GM12878 (cell line): ENCODE data around the gene FANCG. TPM values are rescaled to one million over a fixed set of nuclear protein-coding genes. Genes with fewer than 3 reads are reported as not detected.

Experiments
- ATAC-seq: fragments of 200-7000 bp; cut with Tn5 transposase; 3 replicates; pipeline ENCODE4 v1.9.1; 2020; ENCODE audit warnings: mild to moderate bottlenecking, moderate library complexity
- BruUV-seq: library from RNA; stranded (reverse); fragments of 400-500 nt; replicated peaks from 2 replicates; lab custom pipeline; 2021; lab: Mats Ljungman, UMichigan
- CTCF ChIA-PET: fragments of 300-600 bp; sonication (Branson Sonifier 250); formaldehyde crosslinking; extraction: SDS; loops from one replicate; lab custom pipeline; 2021; ENCODE audit warnings: inconsistent platforms; lab: Yijun Ruan, JAX
- POLR2A ChIA-PET: fragments of 350-600 bp; formaldehyde crosslinking; extraction: SDS; loops from one replicate; lab custom pipeline; 2021; ENCODE audit warnings: inconsistent platforms; lab: Charles Lee
- RAD21 ChIA-PET: fragments of 300-600 bp; sonication (Branson Sonifier 250); formaldehyde crosslinking; loops from one replicate; lab custom pipeline; 2023; ENCODE audit warnings: antibody characterized with exemption; ENCODE audit not compliant: unreplicated experiment; lab: Charles Lee
- SMC1A ChIA-PET: fragments of 300-600 bp; sonication (Branson Sonifier 250); formaldehyde crosslinking; loops from one replicate; lab custom pipeline; 2023; ENCODE audit not compliant: unreplicated experiment, uncharacterized antibody; lab: Charles Lee
- DNase-seq: peaks from one replicate; pipeline ENCODE4 v3.0.0-alpha.2; 2011; ENCODE audit warnings: low read depth, low spot score
- FAIRE-seq: peaks from 3 replicates; lab custom pipeline; 2011; peaks lifted over from hg19 to GRCh38; lab: Jason Lieb, UNC
- H2AFZ ChIP-seq: 2 replicates; pipeline ENCODE4 v1.6.0; 2011; ENCODE audit warnings: low read depth, low read length, control low read depth; ENCODE audit not compliant: control insufficient read depth
- H3K27ac ChIP-seq: 2 replicates; pipeline ENCODE4 v1.5.1; 2011; ENCODE audit warnings: control low read depth; ENCODE audit not compliant: control insufficient read depth, insufficient read depth
- H3K27me3 ChIP-seq, 2 experiments: replicated peaks in 1 of 2; 2 replicates each; pipeline versions ENCODE4 v1.6.0 to v1.6.1; 2011; ENCODE audit warnings: low read length in 1 of 2; ENCODE audit not compliant: control insufficient read depth in 2 of 2, insufficient read depth in 2 of 2
- H3K36me3 ChIP-seq, 2 experiments: 2 replicates each; pipeline ENCODE4 v1.5.1; 2011; ENCODE audit warnings: low read length in 1 of 2; ENCODE audit not compliant: control insufficient read depth in 2 of 2, insufficient read depth in 2 of 2
- H3K4me1 ChIP-seq: 2 replicates; pipeline ENCODE4 v1.6.1; 2011; ENCODE audit warnings: mild to moderate bottlenecking, low read length, moderate library complexity, mixed read lengths; ENCODE audit not compliant: control insufficient read depth, insufficient read depth
- H3K4me2 ChIP-seq: 2 replicates; pipeline ENCODE4 v1.6.0; 2011; ENCODE audit warnings: control low read depth; ENCODE audit not compliant: control insufficient read depth, insufficient read depth
- H3K4me3 ChIP-seq: fragments of 200-600 bp; sonication (generic); 2 replicates; pipeline ENCODE4 v1.5.1; 2016
- H3K79me2 ChIP-seq: 2 replicates; pipeline ENCODE4 v1.6.0; 2011; ENCODE audit warnings: low read length; ENCODE audit not compliant: control insufficient read depth, insufficient read depth
- H3K9ac ChIP-seq: 2 replicates; pipeline ENCODE4 v1.8.0; 2011; ENCODE audit warnings: low read length, control low read depth, mixed read lengths; ENCODE audit not compliant: control insufficient read depth, insufficient read depth
- H3K9me3 ChIP-seq: replicated peaks from 3 replicates; pipeline ENCODE4 v1.5.1; 2011; ENCODE audit warnings: mild to moderate bottlenecking, low read length; ENCODE audit not compliant: control insufficient read depth, insufficient read depth
- H4K20me1 ChIP-seq: 2 replicates; pipeline ENCODE4 v1.6.0; 2011; ENCODE audit not compliant: control insufficient read depth, insufficient read depth
- BACH1 ChIP-seq: fragments of 450-650 bp; IDR thresholded peaks from 2 replicates; pipeline ENCODE4 v1.6.1; 2017; ENCODE audit warnings: mild to moderate bottlenecking, borderline replicate concordance
- BMI1 ChIP-seq: fragments of 450-650 bp; IDR thresholded peaks from 2 replicates; pipeline ENCODE4 v1.6.1; 2016; ENCODE audit warnings: mild to moderate bottlenecking, moderate library complexity, borderline replicate concordance
- CEBPB ChIP-seq, 2 experiments: fragments of 150-350 bp in 1 of 2; IDR thresholded peaks; 2 replicates each; pipeline ENCODE4 v1.6.1; 2012 to 2014; ENCODE audit warnings: low read depth in 2 of 2, low read length in 2 of 2, borderline replicate concordance in 1 of 2, inconsistent platforms in 1 of 2
- CHD2 ChIP-seq: IDR thresholded peaks from 2 replicates; pipeline ENCODE4 v1.6.1; 2011; ENCODE audit warnings: low read depth, low read length, improper control_type of control experiment, borderline replicate concordance
- CREM ChIP-seq: IDR thresholded peaks from 2 replicates; pipeline ENCODE4 v1.6.1; 2014; ENCODE audit warnings: antibody characterized with exemption, low read depth
- ESRRA ChIP-seq: IDR thresholded peaks from 2 replicates; pipeline ENCODE4 v1.6.1; 2012; ENCODE audit warnings: mild to moderate bottlenecking, low read length, improper control_type of control experiment
- EZH2 ChIP-seq: IDR thresholded peaks from 2 replicates; pipeline ENCODE4 v1.6.1; 2012; ENCODE audit warnings: low read depth, mild to moderate bottlenecking, control low read depth, inconsistent platforms, low read length, borderline replicate concordance; ENCODE audit not compliant: control insufficient read depth
- HDAC2 ChIP-seq: fragments of 200-600 bp; sonication (generic); IDR thresholded peaks from 2 replicates; pipeline ENCODE4 v1.6.1; 2017
- MYC ChIP-seq: IDR thresholded peaks from 2 replicates; pipeline ENCODE4 v1.6.1; 2011; ENCODE audit warnings: mild to moderate bottlenecking, low read length, moderate library complexity, inconsistent platforms; ENCODE audit not compliant: insufficient read depth, insufficient replicate concordance, insufficient read length, severe bottlenecking
- NFXL1 ChIP-seq: fragments of 450-650 bp; IDR thresholded peaks from 2 replicates; pipeline ENCODE4 v1.6.1; 2017; ENCODE audit warnings: antibody characterized with exemption, mild to moderate bottlenecking, borderline replicate concordance
- POLR2A ChIP-seq: IDR thresholded peaks from 2 replicates; pipeline ENCODE4 v1.6.1; 2011; ENCODE audit warnings: low read depth, mild to moderate bottlenecking, low read length
- POU2F2 ChIP-seq: IDR thresholded peaks from 3 replicates; pipeline ENCODE4 v1.6.1; 2011; ENCODE audit warnings: low read depth, mild to moderate bottlenecking, low read length, borderline replicate concordance
- ZNF24 ChIP-seq: fragments of 450-650 bp; IDR thresholded peaks from 2 replicates; pipeline ENCODE4 v1.6.1; 2017; ENCODE audit warnings: antibody characterized with exemption, mild to moderate bottlenecking
- ZSCAN29 ChIP-seq: fragments of 450-650 bp; IDR thresholded peaks from 2 replicates; pipeline ENCODE4 v1.6.1; 2017; ENCODE audit warnings: mild to moderate bottlenecking, moderate library complexity
- WGBS: methylation state at CpG from one replicate; pipeline ENCODE4 v1.1.6; 2016; ENCODE audit warnings: low lambda C conversion rate; ENCODE audit not compliant: insufficient replicate concordance, insufficient coverage; ENCODE audit errors: missing lambda C conversion rate; 5-methylcytosine and 5-hydroxymethylcytosine counted together
- in situ Hi-C: fragments of 300-500 bp; cut with MboI; formaldehyde crosslinking; loops from 9 replicates; pipeline ENCODE4 v1.14.3; 2018; ENCODE audit warnings: mixed read lengths
- intact Hi-C: fragments of 100-400 bp; cut with micrococcal nuclease; formaldehyde crosslinking; loops from one replicate; pipeline ENCODE4 v1.14.2; 2022; ENCODE audit not compliant: unreplicated experiment
- polyA plus RNA-seq, 11 experiments: library from polyadenylated mRNA; depleted of rRNA in 4 of 11; unstranded in 6 of 11; stranded (reverse) in 5 of 11; fragments of >200 nt; fragmentation: Nextera tagmentation in 4 of 11; fragmentation: Illumina TruSeq in 1 of 11; extraction: Ambion mirVana in 4 of 11; extraction: Trizol in 1 of 11; gene quantifications; 1 replicate in 1 of 11; 2 replicates in 10 of 11; pipeline versions ENCODE4 v1.2.1 to v1.2.3, GENCODE V29; 2011 to 2016; ENCODE audit warnings: inconsistent platforms in 2 of 11, missing spikeins in 2 of 11, low read depth in 1 of 11
- total RNA-seq, 4 experiments: library from RNA; depleted of rRNA in 3 of 4; stranded (reverse); fragments of >200 nt in 3 of 4; fragmentation: Illumina TruSeq in 1 of 4; extraction: Trizol in 1 of 4; gene quantifications; 2 replicates each; pipeline versions ENCODE4 v1.2.1 to v1.2.3, GENCODE V29; 2013 to 2021
- TF ChIP-seq, protein P1 (sequence below): fragments of 450-650 bp; IDR thresholded peaks from 2 replicates; pipeline ENCODE4 v1.6.1; 2014; ENCODE audit warnings: mild to moderate bottlenecking
- TF ChIP-seq, protein P2 (sequence below): fragments of 450-650 bp; IDR thresholded peaks from 2 replicates; pipeline ENCODE4 v1.6.1; 2017; ENCODE audit warnings: mild to moderate bottlenecking, moderate library complexity
- TF ChIP-seq, protein P3 (sequence below): IDR thresholded peaks from 2 replicates; pipeline ENCODE4 v1.6.1; 2011; ENCODE audit warnings: borderline replicate concordance, low read depth, mild to moderate bottlenecking, moderate library complexity, mixed read lengths, low read length; ENCODE audit not compliant: insufficient read depth; ENCODE audit errors: extremely low read length

The FANCG gene
- total and polyA plus RNA-seq, 10 of the 15 experiments (the other 5 are each of a cell fraction or from before 2014, with no cell fraction given), result 16.4 to 78.7 (median 45.4) TPM

DNA sequence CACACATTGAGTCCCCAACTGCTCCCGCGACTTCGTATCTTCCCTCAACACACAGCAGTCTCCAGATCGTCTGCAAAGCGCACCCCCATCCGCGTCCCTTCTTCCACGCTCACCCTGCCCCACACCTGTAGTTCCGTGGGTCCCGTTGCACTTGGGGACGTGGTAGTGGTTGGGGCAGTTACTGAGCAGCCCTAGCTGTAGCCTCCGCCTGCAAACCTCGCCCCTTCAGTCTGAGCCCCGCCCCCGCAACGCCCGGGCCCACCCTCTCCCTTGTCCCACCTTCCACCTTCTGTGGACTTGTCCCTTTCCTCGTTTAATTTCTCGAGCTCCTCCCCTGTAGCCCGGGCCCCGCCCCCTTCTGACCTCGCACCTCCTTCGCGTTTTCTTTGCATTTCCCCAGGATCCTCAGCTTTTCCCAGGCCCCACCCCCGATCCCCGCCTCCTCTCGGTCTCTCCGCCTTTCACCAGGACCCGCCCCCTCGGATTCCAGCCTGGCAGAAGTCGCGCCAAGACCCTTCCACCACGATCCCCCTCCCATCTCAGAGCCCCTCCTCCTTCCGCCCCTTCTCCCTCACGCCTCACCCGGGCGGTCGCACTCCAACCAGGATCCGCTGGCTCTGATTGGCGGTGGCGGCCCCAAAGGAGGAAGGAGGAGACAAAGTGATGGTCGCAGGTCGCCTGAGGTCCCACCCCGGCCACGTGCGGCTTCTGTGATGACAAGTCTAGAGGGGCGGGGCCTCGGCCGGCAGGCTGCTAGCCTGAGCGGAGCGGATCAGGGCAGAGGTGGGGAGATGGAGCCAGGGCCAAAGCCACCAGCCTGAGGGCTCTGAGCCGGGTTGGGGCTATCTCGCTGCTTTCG, 36.2 kb upstream of the FANCG start, which contains the start of gene ATOSB:
Gene ATOSB (minus strand): TSS at position 183 of the 859 bp plus-strand sequence. CDS start 7,588 bp downstream, outside the sequence.
- peak; percentile 59 for FAIRE-seq
- DNase-seq, result peak; percentile 72
- Histone ChIP-seq H3K9ac (peak within 1 kb of the TSS; percentile 71), H3K27me3 (no peaks in the 10 kb centered on the region), H3K27ac (peak within 1 kb of the TSS; percentile 84), H3K36me3 (no peaks in the 10 kb centered on the region), H3K4me1 (peaks cover 28% of the 10 kb centered on the region), H3K4me3 (peak within 1 kb of the TSS; percentile 96), H3K9me3 (no peaks in the 10 kb centered on the region), H2AFZ (peak within 1 kb of the TSS; percentile 84), H3K79me2 (peaks cover 3% of the 10 kb centered on the region), H3K4me2 (peak within 1 kb of the TSS; percentile 100), H4K20me1 (no peaks in the 10 kb centered on the region)
- CTCF ChIA-PET, result interaction anchor here (0.7 to 3.9 kb wide), 10 partner anchors 9 to 440 kb away, joined by 3 to 85 read pairs (median 8); no protein-coding TSS in a partner anchor
- WGBS, result 1% methylated on average over 47 of the region's 54 CpGs
- no TSS peak for BruUV-seq
- in situ Hi-C loops (loop anchor here (5.0 kb wide), 3 partner anchors 141 to 486 kb away; no protein-coding TSS in a partner anchor), intact Hi-C loops (loop anchor here (1.0 to 10.0 kb wide), 7 partner anchors 19 to 699 kb away; partner anchors contain the start of genes CREB3, HINT2, PIGO and SPAG8)
- SMC1A ChIA-PET, result interaction anchor here (1.0 to 3.0 kb wide), 6 partner anchors 9 to 504 kb away, joined by 3 to 23 read pairs (median 4); no protein-coding TSS in a partner anchor
- peak; percentile 82 for ATAC-seq
- POLR2A ChIA-PET, result interaction anchor here (0.7 to 3.2 kb wide), 5 partner anchors 12 to 531 kb away, joined by 3 to 27 read pairs (median 3); partner anchors contain the start of genes STOML2 and VCP
- RAD21 ChIA-PET, result interaction anchor here (0.6 to 2.7 kb wide), 13 partner anchors 8 to 617 kb away, joined by 3 to 20 read pairs (median 4); partner anchors contain the start of genes CCDC107, CREB3, DNAJB5 and FANCG
- TF ChIP-seq, protein P1, sequence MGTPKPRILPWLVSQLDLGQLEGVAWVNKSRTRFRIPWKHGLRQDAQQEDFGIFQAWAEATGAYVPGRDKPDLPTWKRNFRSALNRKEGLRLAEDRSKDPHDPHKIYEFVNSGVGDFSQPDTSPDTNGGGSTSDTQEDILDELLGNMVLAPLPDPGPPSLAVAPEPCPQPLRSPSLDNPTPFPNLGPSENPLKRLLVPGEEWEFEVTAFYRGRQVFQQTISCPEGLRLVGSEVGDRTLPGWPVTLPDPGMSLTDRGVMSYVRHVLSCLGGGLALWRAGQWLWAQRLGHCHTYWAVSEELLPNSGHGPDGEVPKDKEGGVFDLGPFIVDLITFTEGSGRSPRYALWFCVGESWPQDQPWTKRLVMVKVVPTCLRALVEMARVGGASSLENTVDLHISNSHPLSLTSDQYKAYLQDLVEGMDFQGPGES, result no peak
- TF ChIP-seq BACH1 (no peak), EZH2 (no peak), NFXL1 (no peak), POU2F2 (no peak), HDAC2 (no peak), MYC (no peak), BMI1 (no peak), ESRRA (no peak), CEBPB (IDR thresholded peaks at IDR 0.05; ENCODE audit: borderline replicate concordance in 1 of 2, low read depth in 2 of 2, low read length in 2 of 2) (no peak), POLR2A (peak; percentile 56; the same call in 1 of the 2 replicates), CREM (0 out of 2 replicates have a peak, but pooled peaks have one; percentile 31), ZSCAN29 (no peak), ZNF24 (no peak), CHD2 (no peak; the same call in 1 of the 2 replicates)
- TF ChIP-seq, protein P2, sequence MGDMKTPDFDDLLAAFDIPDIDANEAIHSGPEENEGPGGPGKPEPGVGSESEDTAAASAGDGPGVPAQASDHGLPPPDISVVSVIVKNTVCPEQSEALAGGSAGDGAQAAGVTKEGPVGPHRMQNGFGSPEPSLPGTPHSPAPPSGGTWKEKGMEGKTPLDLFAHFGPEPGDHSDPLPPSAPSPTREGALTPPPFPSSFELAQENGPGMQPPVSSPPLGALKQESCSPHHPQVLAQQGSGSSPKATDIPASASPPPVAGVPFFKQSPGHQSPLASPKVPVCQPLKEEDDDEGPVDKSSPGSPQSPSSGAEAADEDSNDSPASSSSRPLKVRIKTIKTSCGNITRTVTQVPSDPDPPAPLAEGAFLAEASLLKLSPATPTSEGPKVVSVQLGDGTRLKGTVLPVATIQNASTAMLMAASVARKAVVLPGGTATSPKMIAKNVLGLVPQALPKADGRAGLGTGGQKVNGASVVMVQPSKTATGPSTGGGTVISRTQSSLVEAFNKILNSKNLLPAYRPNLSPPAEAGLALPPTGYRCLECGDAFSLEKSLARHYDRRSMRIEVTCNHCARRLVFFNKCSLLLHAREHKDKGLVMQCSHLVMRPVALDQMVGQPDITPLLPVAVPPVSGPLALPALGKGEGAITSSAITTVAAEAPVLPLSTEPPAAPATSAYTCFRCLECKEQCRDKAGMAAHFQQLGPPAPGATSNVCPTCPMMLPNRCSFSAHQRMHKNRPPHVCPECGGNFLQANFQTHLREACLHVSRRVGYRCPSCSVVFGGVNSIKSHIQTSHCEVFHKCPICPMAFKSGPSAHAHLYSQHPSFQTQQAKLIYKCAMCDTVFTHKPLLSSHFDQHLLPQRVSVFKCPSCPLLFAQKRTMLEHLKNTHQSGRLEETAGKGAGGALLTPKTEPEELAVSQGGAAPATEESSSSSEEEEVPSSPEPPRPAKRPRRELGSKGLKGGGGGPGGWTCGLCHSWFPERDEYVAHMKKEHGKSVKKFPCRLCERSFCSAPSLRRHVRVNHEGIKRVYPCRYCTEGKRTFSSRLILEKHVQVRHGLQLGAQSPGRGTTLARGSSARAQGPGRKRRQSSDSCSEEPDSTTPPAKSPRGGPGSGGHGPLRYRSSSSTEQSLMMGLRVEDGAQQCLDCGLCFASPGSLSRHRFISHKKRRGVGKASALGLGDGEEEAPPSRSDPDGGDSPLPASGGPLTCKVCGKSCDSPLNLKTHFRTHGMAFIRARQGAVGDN, result no peak
- TF ChIP-seq, protein P3, sequence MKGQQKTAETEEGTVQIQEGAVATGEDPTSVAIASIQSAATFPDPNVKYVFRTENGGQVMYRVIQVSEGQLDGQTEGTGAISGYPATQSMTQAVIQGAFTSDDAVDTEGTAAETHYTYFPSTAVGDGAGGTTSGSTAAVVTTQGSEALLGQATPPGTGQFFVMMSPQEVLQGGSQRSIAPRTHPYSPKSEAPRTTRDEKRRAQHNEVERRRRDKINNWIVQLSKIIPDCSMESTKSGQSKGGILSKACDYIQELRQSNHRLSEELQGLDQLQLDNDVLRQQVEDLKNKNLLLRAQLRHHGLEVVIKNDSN, result peak; percentile 84
